HepG2 (cell line): ENCODE measurements around the gene EPC1. TPM values are rescaled to one million over a fixed set of nuclear protein-coding genes. Genes with fewer than 3 reads are reported as not detected.

Experiments used
- ATF1 ChIP-seq: IDR thresholded peaks from 2 replicates; pipeline ENCODE4 v1.6.1; 2016; ENCODE audit warnings: mild to moderate bottlenecking, control low read depth
- CHD2 ChIP-seq: IDR thresholded peaks from 2 replicates; pipeline ENCODE4 v1.6.1; 2011; ENCODE audit warnings: low read depth, low read length, improper control_type of control experiment
- GABPB1 ChIP-seq: IDR thresholded peaks from 2 replicates; pipeline ENCODE4 v1.6.1; 2016; ENCODE audit warnings: mild to moderate bottlenecking, missing genetic modification reagents, moderate library complexity, missing compliant biosample characterization
- HMG20B ChIP-seq: conservative IDR thresholded peaks from 2 replicates; pipeline ENCODE4 v1.6.1; 2016; ENCODE audit warnings: missing genetic modification reagents, missing compliant biosample characterization
- ISL2 ChIP-seq: sonication (generic); formaldehyde crosslinking; IDR thresholded peaks from 2 replicates; pipeline ENCODE4 v1.5.0; 2020; ENCODE audit warnings: missing genetic modification reagents
- MED13 ChIP-seq: sonication (generic); formaldehyde crosslinking; IDR thresholded peaks from 2 replicates; pipeline ENCODE4 v1.5.0; 2020; ENCODE audit warnings: missing genetic modification reagents
- RFX3 ChIP-seq: IDR thresholded peaks from 2 replicates; pipeline ENCODE4 v1.6.1; 2016; ENCODE audit warnings: missing biosample characterization, missing genetic modification reagents
- ZBTB21 ChIP-seq: sonication (generic); formaldehyde crosslinking; IDR thresholded peaks from 2 replicates; pipeline ENCODE4 v1.4.0; 2020; ENCODE audit warnings: missing genetic modification reagents
- ZFYVE20 ChIP-seq: sonication (generic); formaldehyde crosslinking; IDR thresholded peaks from 2 replicates; pipeline ENCODE4 v1.8.0; 2023; ENCODE audit warnings: low read depth, mild to moderate bottlenecking, moderate library complexity, missing genetic modification reagents, borderline replicate concordance
- ZNF136 ChIP-seq: sonication (generic); formaldehyde crosslinking; IDR thresholded peaks from 2 replicates; pipeline ENCODE4 v1.8.1; 2022; ENCODE audit warnings: low read depth, mild to moderate bottlenecking, moderate library complexity, missing genetic modification reagents
- ZNF432 ChIP-seq: sonication (generic); formaldehyde crosslinking; IDR thresholded peaks from 2 replicates; pipeline ENCODE4 v1.5.0; 2020; ENCODE audit warnings: missing genetic modification reagents, mild to moderate bottlenecking, borderline replicate concordance
- ZNF569 ChIP-seq: sonication (generic); formaldehyde crosslinking; IDR thresholded peaks from 2 replicates; pipeline ENCODE4 v1.5.0; 2020; ENCODE audit warnings: mild to moderate bottlenecking, missing genetic modification reagents, moderate library complexity, borderline replicate concordance
- ZNF709 ChIP-seq: sonication (generic); formaldehyde crosslinking; IDR thresholded peaks from 2 replicates; pipeline ENCODE4 v1.5.0; 2020; ENCODE audit warnings: mild to moderate bottlenecking, missing genetic modification reagents
- ZNF792 ChIP-seq: IDR thresholded peaks from 2 replicates; pipeline ENCODE4 v1.6.1; 2016
- ZSCAN31 ChIP-seq: sonication (generic); formaldehyde crosslinking; IDR thresholded peaks from 2 replicates; pipeline ENCODE4 v1.5.0; 2020; ENCODE audit warnings: low read depth, mild to moderate bottlenecking, missing genetic modification reagents
- polyA plus RNA-seq, 8 experiments: library from polyadenylated mRNA; depleted of rRNA in 3 of 8; stranded (reverse) in 7 of 8; unstranded in 1 of 8; fragments of >200 nt; fragmentation: Illumina TruSeq in 4 of 8; extraction: Trizol in 4 of 8; gene quantifications; 2 replicates each; pipeline versions ENCODE4 v1.2.1 to v1.2.3, GENCODE V29; 2011 to 2016; ENCODE audit warnings: low read depth in 4 of 8, missing spikeins in 1 of 8, mixed read lengths in 1 of 8; ENCODE audit not compliant: insufficient read depth in 1 of 8
- total RNA-seq, 5 experiments: library from RNA; depleted of rRNA; stranded (reverse); fragments of >200 nt; fragmentation: Illumina TruSeq; extraction: Trizol; gene quantifications; 2 replicates each; pipeline ENCODE4 v1.2.3, GENCODE V29; 2016; ENCODE audit warnings: low read depth in 1 of 5
- TF ChIP-seq, protein P1 (sequence below): IDR thresholded peaks from 2 replicates; pipeline ENCODE4 v1.4.0; 2020; ENCODE audit warnings: mild to moderate bottlenecking, missing genetic modification reagents
- TF ChIP-seq, protein P2 (sequence below): sonication (generic); formaldehyde crosslinking; IDR thresholded peaks from 2 replicates; pipeline ENCODE4 v1.4.0; 2020; ENCODE audit warnings: missing genetic modification reagents
- TF ChIP-seq, protein P3 (sequence below): sonication (generic); formaldehyde crosslinking; IDR thresholded peaks from 2 replicates; pipeline ENCODE4 v1.4.0; 2020; ENCODE audit warnings: missing genetic modification reagents, borderline replicate concordance
- TF ChIP-seq, protein P4 (sequence below): sonication (generic); formaldehyde crosslinking; IDR thresholded peaks from 2 replicates; pipeline ENCODE4 v1.8.1; 2023; ENCODE audit warnings: mild to moderate bottlenecking, missing genetic modification reagents

EPC1 gene
- total and polyA plus RNA-seq, 2 of the 13 experiments (the other 11 are each of a cell fraction or from before 2014, with no cell fraction given) = 28.7 to 44.2 TPM

DNA sequence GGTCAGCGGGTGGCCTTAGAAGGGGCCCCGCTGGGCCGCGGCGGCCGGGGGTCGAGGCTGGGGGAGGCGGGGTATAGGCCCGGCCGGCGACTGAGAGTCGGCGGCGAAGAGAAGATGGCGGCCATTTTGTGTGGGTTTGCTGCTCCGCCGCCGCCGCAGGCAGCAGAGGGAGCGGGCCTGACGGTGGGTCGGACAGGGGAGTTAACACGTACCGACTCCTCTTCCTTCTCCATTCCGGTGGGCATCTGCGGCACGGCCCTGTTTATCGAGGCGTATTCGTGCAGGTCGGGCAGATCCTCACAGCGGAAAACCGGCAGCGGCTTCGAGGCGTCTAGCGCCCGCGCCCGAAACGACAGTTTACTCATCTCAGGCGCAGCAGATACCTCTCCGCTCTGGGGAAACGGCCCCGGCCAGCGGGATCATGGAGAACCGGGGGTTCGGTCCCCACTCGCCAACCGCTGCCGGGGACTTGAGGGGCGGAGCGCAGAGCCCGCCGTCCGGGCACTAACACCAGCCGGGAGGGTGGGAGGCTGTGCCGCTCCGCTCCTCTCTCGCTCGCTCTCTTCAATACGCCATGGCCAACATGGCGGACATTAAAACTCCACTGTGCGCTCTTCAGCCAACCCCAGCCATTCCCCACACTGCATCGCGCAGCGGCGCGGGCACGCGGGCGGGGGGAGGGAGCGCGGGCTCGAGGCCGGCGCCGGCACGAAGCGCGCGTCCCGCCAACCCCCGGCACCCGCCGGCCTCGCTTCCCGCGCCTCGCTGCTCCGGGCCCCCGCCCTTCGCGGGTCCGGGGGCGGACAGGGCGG, at the start of gene EPC1 (continued):
- TF ChIP-seq, protein P1, sequence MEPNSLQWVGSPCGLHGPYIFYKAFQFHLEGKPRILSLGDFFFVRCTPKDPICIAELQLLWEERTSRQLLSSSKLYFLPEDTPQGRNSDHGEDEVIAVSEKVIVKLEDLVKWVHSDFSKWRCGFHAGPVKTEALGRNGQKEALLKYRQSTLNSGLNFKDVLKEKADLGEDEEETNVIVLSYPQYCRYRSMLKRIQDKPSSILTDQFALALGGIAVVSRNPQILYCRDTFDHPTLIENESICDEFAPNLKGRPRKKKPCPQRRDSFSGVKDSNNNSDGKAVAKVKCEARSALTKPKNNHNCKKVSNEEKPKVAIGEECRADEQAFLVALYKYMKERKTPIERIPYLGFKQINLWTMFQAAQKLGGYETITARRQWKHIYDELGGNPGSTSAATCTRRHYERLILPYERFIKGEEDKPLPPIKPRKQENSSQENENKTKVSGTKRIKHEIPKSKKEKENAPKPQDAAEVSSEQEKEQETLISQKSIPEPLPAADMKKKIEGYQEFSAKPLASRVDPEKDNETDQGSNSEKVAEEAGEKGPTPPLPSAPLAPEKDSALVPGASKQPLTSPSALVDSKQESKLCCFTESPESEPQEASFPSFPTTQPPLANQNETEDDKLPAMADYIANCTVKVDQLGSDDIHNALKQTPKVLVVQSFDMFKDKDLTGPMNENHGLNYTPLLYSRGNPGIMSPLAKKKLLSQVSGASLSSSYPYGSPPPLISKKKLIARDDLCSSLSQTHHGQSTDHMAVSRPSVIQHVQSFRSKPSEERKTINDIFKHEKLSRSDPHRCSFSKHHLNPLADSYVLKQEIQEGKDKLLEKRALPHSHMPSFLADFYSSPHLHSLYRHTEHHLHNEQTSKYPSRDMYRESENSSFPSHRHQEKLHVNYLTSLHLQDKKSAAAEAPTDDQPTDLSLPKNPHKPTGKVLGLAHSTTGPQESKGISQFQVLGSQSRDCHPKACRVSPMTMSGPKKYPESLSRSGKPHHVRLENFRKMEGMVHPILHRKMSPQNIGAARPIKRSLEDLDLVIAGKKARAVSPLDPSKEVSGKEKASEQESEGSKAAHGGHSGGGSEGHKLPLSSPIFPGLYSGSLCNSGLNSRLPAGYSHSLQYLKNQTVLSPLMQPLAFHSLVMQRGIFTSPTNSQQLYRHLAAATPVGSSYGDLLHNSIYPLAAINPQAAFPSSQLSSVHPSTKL (CRISPR knock-in tag) = 0 out of 2 replicates have a peak, but pooled peaks have one; percentile 1
- no peak for TF ChIP-seq CHD2
- TF ChIP-seq, protein P2, sequence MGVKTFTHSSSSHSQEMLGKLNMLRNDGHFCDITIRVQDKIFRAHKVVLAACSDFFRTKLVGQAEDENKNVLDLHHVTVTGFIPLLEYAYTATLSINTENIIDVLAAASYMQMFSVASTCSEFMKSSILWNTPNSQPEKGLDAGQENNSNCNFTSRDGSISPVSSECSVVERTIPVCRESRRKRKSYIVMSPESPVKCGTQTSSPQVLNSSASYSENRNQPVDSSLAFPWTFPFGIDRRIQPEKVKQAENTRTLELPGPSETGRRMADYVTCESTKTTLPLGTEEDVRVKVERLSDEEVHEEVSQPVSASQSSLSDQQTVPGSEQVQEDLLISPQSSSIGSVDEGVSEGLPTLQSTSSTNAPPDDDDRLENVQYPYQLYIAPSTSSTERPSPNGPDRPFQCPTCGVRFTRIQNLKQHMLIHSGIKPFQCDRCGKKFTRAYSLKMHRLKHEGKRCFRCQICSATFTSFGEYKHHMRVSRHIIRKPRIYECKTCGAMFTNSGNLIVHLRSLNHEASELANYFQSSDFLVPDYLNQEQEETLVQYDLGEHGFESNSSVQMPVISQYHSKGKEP (CRISPR knock-in tag) = no peak
- TF ChIP-seq ZNF432 (CRISPR knock-in tag) = no peak
- TF ChIP-seq ZBTB21 (CRISPR knock-in tag) = no peak; the same call in 1 of the 2 replicates
- peak; percentile 14 for TF ChIP-seq ZNF709 (CRISPR knock-in tag)
- TF ChIP-seq GABPB1 (CRISPR knock-in tag) = 0 out of 2 replicates have a peak, but pooled peaks have one; percentile 9
- TF ChIP-seq HMG20B (CRISPR knock-in tag) = no peak
- no peak for TF ChIP-seq MED13 (CRISPR knock-in tag)
- no peak for TF ChIP-seq ZFYVE20 (CRISPR knock-in tag)
- no peak for TF ChIP-seq ZNF569
- peak; percentile 57; the same call in 1 of the 2 replicates for TF ChIP-seq ZSCAN31 (CRISPR knock-in tag)
- TF ChIP-seq ATF1 (CRISPR knock-in tag) = no peak
- TF ChIP-seq, protein P3, sequence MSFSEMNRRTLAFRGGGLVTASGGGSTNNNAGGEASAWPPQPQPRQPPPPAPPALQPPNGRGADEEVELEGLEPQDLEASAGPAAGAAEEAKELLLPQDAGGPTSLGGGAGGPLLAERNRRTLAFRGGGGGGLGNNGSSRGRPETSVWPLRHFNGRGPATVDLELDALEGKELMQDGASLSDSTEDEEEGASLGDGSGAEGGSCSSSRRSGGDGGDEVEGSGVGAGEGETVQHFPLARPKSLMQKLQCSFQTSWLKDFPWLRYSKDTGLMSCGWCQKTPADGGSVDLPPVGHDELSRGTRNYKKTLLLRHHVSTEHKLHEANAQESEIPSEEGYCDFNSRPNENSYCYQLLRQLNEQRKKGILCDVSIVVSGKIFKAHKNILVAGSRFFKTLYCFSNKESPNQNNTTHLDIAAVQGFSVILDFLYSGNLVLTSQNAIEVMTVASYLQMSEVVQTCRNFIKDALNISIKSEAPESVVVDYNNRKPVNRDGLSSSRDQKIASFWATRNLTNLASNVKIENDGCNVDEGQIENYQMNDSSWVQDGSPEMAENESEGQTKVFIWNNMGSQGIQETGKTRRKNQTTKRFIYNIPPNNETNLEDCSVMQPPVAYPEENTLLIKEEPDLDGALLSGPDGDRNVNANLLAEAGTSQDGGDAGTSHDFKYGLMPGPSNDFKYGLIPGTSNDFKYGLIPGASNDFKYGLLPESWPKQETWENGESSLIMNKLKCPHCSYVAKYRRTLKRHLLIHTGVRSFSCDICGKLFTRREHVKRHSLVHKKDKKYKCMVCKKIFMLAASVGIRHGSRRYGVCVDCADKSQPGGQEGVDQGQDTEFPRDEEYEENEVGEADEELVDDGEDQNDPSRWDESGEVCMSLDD (CRISPR knock-in tag) = no peak
- TF ChIP-seq ISL2 = peak; percentile 3; the same call in 1 of the 2 replicates
- TF ChIP-seq ZNF792 = peak; percentile 30; the same call in 1 of the 2 replicates
- peak; percentile 40; the same call in 1 of the 2 replicates for TF ChIP-seq ZNF136 (CRISPR knock-in tag)
- no peak for TF ChIP-seq RFX3 (CRISPR knock-in tag)
- TF ChIP-seq, protein P4, sequence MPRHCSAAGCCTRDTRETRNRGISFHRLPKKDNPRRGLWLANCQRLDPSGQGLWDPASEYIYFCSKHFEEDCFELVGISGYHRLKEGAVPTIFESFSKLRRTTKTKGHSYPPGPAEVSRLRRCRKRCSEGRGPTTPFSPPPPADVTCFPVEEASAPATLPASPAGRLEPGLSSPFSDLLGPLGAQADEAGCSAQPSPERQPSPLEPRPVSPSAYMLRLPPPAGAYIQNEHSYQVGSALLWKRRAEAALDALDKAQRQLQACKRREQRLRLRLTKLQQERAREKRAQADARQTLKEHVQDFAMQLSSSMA = 0 out of 2 replicates have a peak, but pooled peaks have one; percentile 64
